Neural cell (in vitro differentiated cells): Measurements from ENCODE around the gene NFX1. TPM values are rescaled to one million over a fixed set of nuclear protein-coding genes. Genes with fewer than 3 reads are reported as not detected.

Experiments
- H2AFZ ChIP-seq: fragments of 200-600, 300-800 bp; sonication (generic), shearing (Covaris generic); 2 replicates; pipeline ENCODE4 v1.6.0; 2014; ENCODE audit warnings: low read depth, mild to moderate bottlenecking, antibody characterized with exemption, low read length, moderate library complexity
- H3F3A ChIP-seq: fragments of 200-600 bp; shearing (Covaris generic); 2 replicates; pipeline ENCODE4 v1.6.1; 2016; ENCODE audit warnings: mild to moderate bottlenecking, moderate library complexity, mixed read lengths, antibody characterized with exemption, low read length; ENCODE audit not compliant: insufficient read depth, poor library complexity, severe bottlenecking
- H3K27ac ChIP-seq: fragments of 200-600, 300-800 bp; sonication (generic), shearing (Covaris generic); 2 replicates; pipeline ENCODE4 v1.5.1; 2014; ENCODE audit warnings: mild to moderate bottlenecking, low read length, moderate library complexity
- H3K27me3 ChIP-seq: fragments of 300-800, 200-600 bp; sonication (generic), shearing (Covaris generic); 2 replicates; pipeline ENCODE4 v1.6.0; 2014; ENCODE audit warnings: mild to moderate bottlenecking, low read depth, low read length, moderate library complexity; ENCODE audit not compliant: insufficient read depth
- H3K36me3 ChIP-seq: fragments of 300-800, 200-600 bp; sonication (generic), shearing (Covaris generic); 2 replicates; pipeline ENCODE4 v1.5.1; 2014; ENCODE audit warnings: mild to moderate bottlenecking, antibody characterized with exemption, low read length, moderate library complexity; ENCODE audit not compliant: insufficient read depth
- H3K4me2 ChIP-seq: fragments of 300-800, 200-600 bp; sonication (generic), shearing (Covaris generic); 2 replicates; pipeline ENCODE4 v1.6.0; 2014; ENCODE audit warnings: mild to moderate bottlenecking, low read length
- H3K4me3 ChIP-seq: fragments of 300-800, 200-600 bp; sonication (generic), shearing (Covaris generic); 2 replicates; pipeline ENCODE4 v1.5.1; 2014; ENCODE audit warnings: mild to moderate bottlenecking, low read length, moderate library complexity
- H3K79me2 ChIP-seq: fragments of 200-600 bp; shearing (Covaris generic); replicated peaks from 2 replicates; pipeline ENCODE4 v1.6.0; 2014; ENCODE audit warnings: mild to moderate bottlenecking, low read length, moderate library complexity; ENCODE audit not compliant: insufficient read depth
- H3K9ac ChIP-seq: fragments of 300-800, 200-600 bp; sonication (generic), shearing (Covaris generic); 2 replicates; pipeline ENCODE4 v1.6.1; 2016; ENCODE audit warnings: mild to moderate bottlenecking, low read length, mixed read lengths
- H3K9me2 ChIP-seq: fragments of 200-600 bp; shearing (Covaris generic); 2 replicates; pipeline ENCODE4 v1.6.1; 2016; ENCODE audit warnings: mild to moderate bottlenecking, low read length, mixed read lengths; ENCODE audit not compliant: insufficient read depth
- H3K9me3 ChIP-seq: fragments of 200-600, 300-800 bp; sonication (generic), shearing (Covaris generic); 2 replicates; pipeline ENCODE4 v1.6.1; 2016; ENCODE audit warnings: mild to moderate bottlenecking, mixed run types, low read length, moderate library complexity, mixed read lengths
- H4K20me1 ChIP-seq: fragments of 200-600 bp; shearing (Covaris generic); 2 replicates; pipeline ENCODE4 v1.6.1; 2016; ENCODE audit warnings: mild to moderate bottlenecking, mixed run types; ENCODE audit not compliant: insufficient read depth
- CTCF ChIP-seq: fragments of 450-650 bp; IDR thresholded peaks from 2 replicates; pipeline ENCODE4 v1.5.1; 2014; ENCODE audit warnings: antibody characterized with exemption, mild to moderate bottlenecking, moderate library complexity; ENCODE audit not compliant: poor library complexity, severe bottlenecking
- EP300 ChIP-seq: fragments of 450-650 bp; conservative IDR thresholded peaks from 2 replicates; pipeline ENCODE4 v1.6.1; 2014; ENCODE audit warnings: antibody characterized with exemption, mild to moderate bottlenecking, moderate library complexity; ENCODE audit not compliant: poor library complexity, severe bottlenecking
- EZH2 ChIP-seq: fragments of 200-600, 300-800 bp; shearing (Covaris generic), sonication (generic); IDR thresholded peaks from 2 replicates; pipeline ENCODE4 v1.6.1; 2014; ENCODE audit warnings: antibody characterized with exemption, low read length, borderline replicate concordance, mild to moderate bottlenecking; ENCODE audit not compliant: insufficient read depth, poor library complexity, severe bottlenecking
- MXI1 ChIP-seq: fragments of 450-650 bp; conservative IDR thresholded peaks from 2 replicates; pipeline ENCODE4 v1.6.1; 2014; ENCODE audit warnings: antibody characterized with exemption, mild to moderate bottlenecking; ENCODE audit not compliant: poor library complexity, severe bottlenecking
- POLR2AphosphoS5 ChIP-seq: IDR thresholded peaks from 2 replicates; pipeline ENCODE4 v1.6.1; 2012
- RAD21 ChIP-seq: fragments of 450-650 bp; conservative IDR thresholded peaks from 2 replicates; pipeline ENCODE4 v1.6.1; 2014; ENCODE audit warnings: antibody characterized with exemption, mild to moderate bottlenecking, moderate library complexity
- REST ChIP-seq: IDR thresholded peaks from 2 replicates; pipeline ENCODE4 v1.6.1; 2012; ENCODE audit warnings: borderline replicate concordance
- SMC3 ChIP-seq: fragments of 450-650 bp; conservative IDR thresholded peaks from 2 replicates; pipeline ENCODE4 v1.6.1; 2014; ENCODE audit warnings: antibody characterized with exemption, mild to moderate bottlenecking, moderate library complexity; ENCODE audit not compliant: poor library complexity
- TAF1 ChIP-seq: IDR thresholded peaks from 2 replicates; pipeline ENCODE4 v1.6.1; 2012; ENCODE audit warnings: low read depth
- polyA plus RNA-seq: library from polyadenylated mRNA; depleted of rRNA; stranded (reverse); fragments of >200 nt; gene quantifications from 2 replicates; pipeline ENCODE4 v1.2.3, GENCODE V29; 2014

Gene NFX1
- polyA plus RNA-seq, 1 donor from 2014 or later, result 14.7 TPM

GRCh38 chr9:33403941-33404787, 113.8 kb downstream of the NFX1 start:
- no peaks in the 10 kb centered on the region for H3K9me2 ChIP-seq
- H3F3A ChIP-seq, result no peaks in the 10 kb centered on the region
- no peak overlapping the region for H3K9ac ChIP-seq
- no peaks in the 10 kb centered on the region for H3K79me2 ChIP-seq
- H4K20me1 ChIP-seq, result no peaks in the 10 kb centered on the region
- no peak for TF ChIP-seq MXI1
- TF ChIP-seq EZH2, result no peak
- no peak for TF ChIP-seq CTCF
- TF ChIP-seq REST, result no peak
- TF ChIP-seq EP300, result no peak
- no peak for TF ChIP-seq SMC3
- no peak for TF ChIP-seq TAF1
- no peak for TF ChIP-seq RAD21
- TF ChIP-seq POLR2AphosphoS5, result no peak
- H3K36me3 ChIP-seq, result no peaks in the 10 kb centered on the region
- no peak overlapping the region for H3K27ac ChIP-seq
- no peak overlapping the region for H2AFZ ChIP-seq
- H3K9me3 ChIP-seq, result no peaks in the 10 kb centered on the region
- no peaks in the 10 kb centered on the region for H3K27me3 ChIP-seq
- no peak overlapping the region for H3K4me3 ChIP-seq
- no peak overlapping the region for H3K4me2 ChIP-seq

GRCh38 chr9:33404788-33405362, 114.6 kb downstream of the NFX1 start:
- H3K27ac ChIP-seq, result no peak overlapping the region

More at GRCh38 chr9:33404788-33405362, 114.6 kb downstream of the NFX1 start:
- Histone ChIP-seq H3F3A (no peaks in the 10 kb centered on the region), H3K36me3 (no peaks in the 10 kb centered on the region), H3K9me3 (no peaks in the 10 kb centered on the region), H3K9ac (no peak overlapping the region), H4K20me1 (no peaks in the 10 kb centered on the region), H3K27me3 (no peaks in the 10 kb centered on the region), H3K9me2 (no peaks in the 10 kb centered on the region), H3K79me2 (no peaks in the 10 kb centered on the region), H2AFZ (no peak overlapping the region), H3K4me3 (no peak overlapping the region), H3K4me2 (no peak overlapping the region)
- TF ChIP-seq SMC3 (no peak), MXI1 (no peak), TAF1 (no peak), POLR2AphosphoS5 (no peak), EP300 (no peak), RAD21 (no peak), REST (no peak), CTCF (no peak), EZH2 (no peak)
